ENCODE measurements around the gene GAPDHS. TPM values are rescaled to one million over a fixed set of nuclear protein-coding genes. Genes with fewer than 3 reads are reported as not detected.

GAPDHS gene
- total RNA-seq, 2 donors from 2014 or later, result not detected

DNA sequence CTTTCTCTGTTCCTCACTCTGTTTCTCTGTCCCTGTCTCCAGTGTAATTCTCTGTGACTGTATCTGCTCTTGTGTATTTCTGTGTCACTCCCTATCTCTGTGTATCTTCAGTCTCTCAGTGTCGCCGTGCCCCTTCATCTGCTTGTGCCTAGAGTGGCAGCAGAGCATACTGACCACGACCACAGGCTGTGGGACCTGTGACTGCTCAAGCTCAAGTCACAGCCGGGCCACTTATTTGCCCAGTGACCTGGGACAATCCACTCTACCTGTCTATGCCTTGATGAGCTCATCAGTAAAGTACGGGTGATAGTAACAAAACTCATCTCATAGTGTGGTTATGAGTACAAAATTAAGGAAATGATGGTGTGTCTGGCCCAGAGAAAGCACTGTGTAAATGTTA is 20.8 kb downstream of the GAPDHS start:
- Histone ChIP-seq H3K4me3 (no peak overlapping the region), H3K27me3 (no peaks in the 10 kb centered on the region), H3K36me3 (replicated peaks in 1 of 2; ENCODE audit: insufficient read depth in 1 of 2, low read depth in 2 of 2) (no peaks in the 10 kb centered on the region), H3K4me1 (peaks cover 43% of the 10 kb centered on the region), H3K27ac (no peak overlapping the region), H3K9me3 (no peaks in the 10 kb centered on the region)
- intact Hi-C loops (cut with DNase I), result loop anchor here (10.0 kb wide), 1 partner anchor 161 kb away; the partner anchor contains the start of gene KMT2B
- ATAC-seq (no peak), DNase-seq (no peak)
- 63 to 64% methylated on average over 5 of the region's 5 CpGs for WGBS, 2 donors
- TF ChIP-seq, protein P1, sequence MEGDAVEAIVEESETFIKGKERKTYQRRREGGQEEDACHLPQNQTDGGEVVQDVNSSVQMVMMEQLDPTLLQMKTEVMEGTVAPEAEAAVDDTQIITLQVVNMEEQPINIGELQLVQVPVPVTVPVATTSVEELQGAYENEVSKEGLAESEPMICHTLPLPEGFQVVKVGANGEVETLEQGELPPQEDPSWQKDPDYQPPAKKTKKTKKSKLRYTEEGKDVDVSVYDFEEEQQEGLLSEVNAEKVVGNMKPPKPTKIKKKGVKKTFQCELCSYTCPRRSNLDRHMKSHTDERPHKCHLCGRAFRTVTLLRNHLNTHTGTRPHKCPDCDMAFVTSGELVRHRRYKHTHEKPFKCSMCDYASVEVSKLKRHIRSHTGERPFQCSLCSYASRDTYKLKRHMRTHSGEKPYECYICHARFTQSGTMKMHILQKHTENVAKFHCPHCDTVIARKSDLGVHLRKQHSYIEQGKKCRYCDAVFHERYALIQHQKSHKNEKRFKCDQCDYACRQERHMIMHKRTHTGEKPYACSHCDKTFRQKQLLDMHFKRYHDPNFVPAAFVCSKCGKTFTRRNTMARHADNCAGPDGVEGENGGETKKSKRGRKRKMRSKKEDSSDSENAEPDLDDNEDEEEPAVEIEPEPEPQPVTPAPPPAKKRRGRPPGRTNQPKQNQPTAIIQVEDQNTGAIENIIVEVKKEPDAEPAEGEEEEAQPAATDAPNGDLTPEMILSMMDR (IDR thresholded peaks at IDR 0.05), result no peak
- TF ChIP-seq POLR2A (IDR thresholded peaks at IDR 0.05), result no peak

DNA sequence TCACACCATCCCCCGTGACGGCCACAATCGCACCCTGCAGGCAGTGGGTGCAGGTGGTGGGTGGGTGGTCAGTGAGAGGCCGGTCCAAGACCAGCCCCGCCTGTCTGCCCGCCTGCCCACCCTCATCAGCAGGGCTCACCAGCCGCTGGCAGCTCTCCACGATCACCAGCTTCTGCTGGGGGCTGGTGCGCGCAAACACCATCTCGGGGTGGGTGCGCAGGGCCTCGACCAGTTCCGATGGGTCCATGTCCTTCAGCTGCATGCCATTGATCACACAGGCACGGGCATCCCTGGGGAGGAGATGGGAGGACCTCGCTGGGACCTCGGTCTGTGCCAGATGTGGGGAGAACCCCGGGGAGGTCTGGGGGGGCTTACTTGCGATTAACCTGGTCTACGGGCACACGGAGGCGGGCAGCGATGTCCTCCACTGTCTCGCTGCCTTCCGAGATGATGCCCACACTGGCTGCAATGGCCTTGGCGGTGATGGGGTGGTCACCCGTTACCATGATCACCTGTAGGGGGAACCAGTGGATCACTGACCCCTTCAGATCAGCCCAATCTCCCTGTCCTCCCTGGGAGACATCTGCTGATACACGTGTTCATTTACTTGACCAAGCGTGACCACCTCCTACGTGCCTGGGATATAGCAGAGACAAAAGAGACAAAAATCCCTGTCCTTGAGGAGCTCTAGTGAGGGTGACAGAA is 22.2 kb downstream of the GAPDHS start:
- H3K4me1 ChIP-seq, result peaks cover 43% of the 10 kb centered on the region
- 64 to 72% methylated on average over 10 to 30 of the region's 30 CpGs for WGBS, 2 donors
- no peaks in the 10 kb centered on the region for H3K27me3 ChIP-seq
- H3K27ac ChIP-seq, result no peak overlapping the region
- ATAC-seq, result no peak
- intact Hi-C loops (cut with DNase I), result loop anchor here (10.0 kb wide), 1 partner anchor 159 kb away; the partner anchor contains the start of gene KMT2B
- no peak overlapping the region for H3K4me3 ChIP-seq
- DNase-seq, result peak in 1 of 4 donors; percentile 34
- TF ChIP-seq POLR2A (IDR thresholded peaks at IDR 0.05), result no peak
- TF ChIP-seq, protein P1 (IDR thresholded peaks at IDR 0.05), result peak in 4 of 7 experiments; percentile 6 to 52 (median 36)
- no peaks in the 10 kb centered on the region for H3K9me3 ChIP-seq
- H3K36me3 ChIP-seq (replicated peaks in 1 of 2; ENCODE audit: insufficient read depth in 1 of 2, low read depth in 2 of 2), result no peaks in the 10 kb centered on the region

DNA sequence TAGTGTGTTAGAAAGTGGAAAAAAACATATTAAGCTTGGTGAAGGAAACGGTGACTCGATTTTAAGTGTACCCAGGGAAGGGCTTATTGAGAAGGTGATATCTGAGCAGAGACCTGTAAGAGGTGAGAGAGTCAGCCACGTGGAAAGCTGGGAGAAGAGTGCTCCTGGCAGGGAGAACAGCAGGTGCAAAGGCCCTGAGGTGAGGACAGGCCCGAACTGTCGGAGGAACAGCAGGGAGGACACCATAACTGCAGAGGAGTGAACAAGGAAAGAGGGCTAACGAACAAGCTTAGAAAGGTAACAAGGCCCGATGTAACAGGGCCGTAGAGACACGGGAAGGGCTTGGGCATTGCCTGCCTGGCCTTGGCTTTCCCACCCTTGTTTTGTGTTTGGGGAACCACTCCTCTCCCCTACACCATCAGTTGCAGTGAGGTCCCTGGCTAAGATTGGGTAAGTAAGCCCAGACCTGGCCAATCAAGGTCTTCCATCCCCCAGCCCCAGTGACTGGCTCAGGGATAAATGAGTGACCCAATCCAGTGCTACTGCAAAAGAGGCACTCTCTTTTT is 22.9 kb downstream of the GAPDHS start:
- TF ChIP-seq, protein P1 (IDR thresholded peaks at IDR 0.05), result no peak
- no peak for TF ChIP-seq POLR2A (IDR thresholded peaks at IDR 0.05)

DNA sequence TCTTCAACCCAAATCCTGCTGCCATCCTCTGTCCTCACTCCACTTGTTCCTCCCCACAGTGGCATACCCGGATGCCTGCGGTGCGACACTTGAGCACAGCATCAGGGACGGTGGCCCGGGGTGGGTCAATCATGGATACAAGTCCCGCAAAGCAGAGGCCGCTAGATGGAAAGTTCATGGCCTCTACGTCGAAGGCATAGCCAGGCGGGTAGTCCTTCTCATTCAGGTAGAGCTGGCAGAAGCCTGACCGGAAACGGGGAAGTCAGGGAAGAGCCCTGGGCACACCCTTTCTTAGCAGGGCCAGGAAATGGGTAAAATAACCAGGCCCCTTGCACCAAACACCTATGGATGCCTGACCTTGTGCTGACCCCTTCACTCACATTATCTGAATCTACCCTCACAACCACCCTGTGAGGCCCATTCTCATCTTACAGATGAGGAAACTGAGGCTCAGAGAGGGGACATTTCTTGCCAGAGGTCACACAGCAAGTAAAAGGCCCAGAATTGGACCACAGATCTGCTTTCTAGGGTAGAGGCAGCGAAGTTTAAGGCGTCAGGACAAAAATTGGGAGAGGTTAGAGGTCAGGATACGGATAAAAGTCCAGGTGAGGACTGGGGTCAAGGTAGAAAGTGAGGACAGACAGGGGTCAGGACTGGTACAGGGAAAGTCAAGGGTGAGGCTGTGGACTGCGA is 23.7 kb downstream of the GAPDHS start:
- H3K4me3 ChIP-seq, result no peak overlapping the region
- peaks cover 40% of the 10 kb centered on the region for H3K4me1 ChIP-seq
- DNase-seq (no peak), ATAC-seq (no peak)
- H3K9me3 ChIP-seq, result no peaks in the 10 kb centered on the region
- 89 to 91% methylated on average over 16 of the region's 16 CpGs for WGBS, 2 donors
- H3K36me3 ChIP-seq (replicated peaks in 1 of 2; ENCODE audit: insufficient read depth in 1 of 2, low read depth in 2 of 2), result no peaks in the 10 kb centered on the region
- intact Hi-C loops (cut with DNase I), result loop anchor here (10.0 kb wide), 1 partner anchor 158 kb away; the partner anchor contains the start of gene KMT2B
- no peak overlapping the region for H3K27ac ChIP-seq
- TF ChIP-seq, protein P1 (IDR thresholded peaks at IDR 0.05), result no peak
- no peak for TF ChIP-seq POLR2A (IDR thresholded peaks at IDR 0.05)
- no peaks in the 10 kb centered on the region for H3K27me3 ChIP-seq

More for the DNA sequence above, 22.9 kb downstream of the GAPDHS start:
- 85% methylated on average over 9 of the region's 9 CpGs for WGBS, 2 donors
- DNase-seq (no peak), ATAC-seq (no peak)
- no peaks in the 10 kb centered on the region for H3K27me3 ChIP-seq
- peaks cover 43% of the 10 kb centered on the region for H3K4me1 ChIP-seq
- no peak overlapping the region for H3K27ac ChIP-seq
- H3K9me3 ChIP-seq, result no peaks in the 10 kb centered on the region
- intact Hi-C loops (cut with DNase I), result loop anchor here (10.0 kb wide), 1 partner anchor 159 kb away; the partner anchor contains the start of gene KMT2B
- no peak overlapping the region for H3K4me3 ChIP-seq
- H3K36me3 ChIP-seq (replicated peaks in 1 of 2; ENCODE audit: insufficient read depth in 1 of 2, low read depth in 2 of 2), result no peaks in the 10 kb centered on the region

Measured in body of pancreas (tissue), 4 donors.